ELR (cell line): ENCODE results near the gene GP5.

ENCODE experiments used
- DNase-seq: peaks from one replicate; pipeline ENCODE4 v3.0.0-alpha.2; 2015; ENCODE audit warnings: low read depth

The GP5 gene

GRCh38 chr3:194399166-194399565 is at the start of gene GP5:
TSS of gene GP5 (minus strand) at chr3:194399266. CDS start at chr3:194398282, 984 bp downstream.
- no peak for DNase-seq

GRCh38 chr3:194447657-194448056 is 48.6 kb upstream of the GP5 start:
- no peak for DNase-seq

GRCh38 chr3:194447161-194447560 is 48.1 kb upstream of the GP5 start:
- no peak for DNase-seq

GRCh38 chr3:194446754-194447153 is 47.7 kb upstream of the GP5 start:
- no peak for DNase-seq

- no peak for DNase-seq
Observed at GRCh38 chr3:194446172-194446571, 47.1 kb upstream of the GP5 start.

GRCh38 chr3:194443901-194444300 is 44.8 kb upstream of the GP5 start:
- DNase-seq, result no peak

- DNase-seq, result no peak
Observed at GRCh38 chr3:194440756-194441155, 41.7 kb upstream of the GP5 start.

GRCh38 chr3:194439881-194440550 is 41.0 kb upstream of the GP5 start:
- DNase-seq, result no peak

- no peak for DNase-seq
Observed at GRCh38 chr3:194434503-194434902, 35.4 kb upstream of the GP5 start.

- no peak for DNase-seq
Observed at GRCh38 chr3:194431554-194431953, 32.5 kb upstream of the GP5 start.

GRCh38 chr3:194425399-194425798 is 26.3 kb upstream of the GP5 start:
- DNase-seq, result peak; percentile 36

- no peak for DNase-seq
Observed at GRCh38 chr3:194424953-194425352, 25.9 kb upstream of the GP5 start.

GRCh38 chr3:194424373-194424772 is 25.3 kb upstream of the GP5 start:
- DNase-seq, result no peak

GRCh38 chr3:194423317-194423716 is 24.3 kb upstream of the GP5 start:
- peak; percentile 27 for DNase-seq

- DNase-seq, result peak; percentile 67
Observed at GRCh38 chr3:194422188-194422587, 23.1 kb upstream of the GP5 start.

GRCh38 chr3:194418671-194419070 is 19.6 kb upstream of the GP5 start:
- DNase-seq, result no peak

GRCh38 chr3:194407423-194407822 is 8.4 kb upstream of the GP5 start:
- DNase-seq, result peak; percentile 54

GRCh38 chr3:194405766-194406165 is 6.7 kb upstream of the GP5 start:
- DNase-seq, result no peak

- peak; percentile 75 for DNase-seq
Observed at GRCh38 chr3:194404365-194405140, 5.5 kb upstream of the GP5 start.

- no peak for DNase-seq
Observed at GRCh38 chr3:194401868-194402329, 2.8 kb upstream of the GP5 start.

GRCh38 chr3:194401346-194401745 is 2.3 kb upstream of the GP5 start:
- DNase-seq, result no peak

- no peak for DNase-seq
Observed at GRCh38 chr3:194399874-194400411, 877 bp upstream of the GP5 start.

- DNase-seq, result no peak
Observed at GRCh38 chr3:194397757-194398312, 1.2 kb downstream of the GP5 start.
